Tibial artery (tissue), 4 donors: ENCODE results near the gene FUT1.

Experiments used
- DNase-seq, 2 donors: peaks; one replicate each; pipeline ENCODE4 v3.0.0-alpha.2; 2019
- H3K27ac ChIP-seq, 2 donors: fragments of 200-600 bp; sonication (generic) in 1 of 2; 1 replicate in 1 of 2; 2 replicates in 1 of 2; pipeline ENCODE4 v1.5.1; 2018 to 2019; ENCODE audit warnings: mild to moderate bottlenecking in 1 of 2
- H3K27me3 ChIP-seq, 2 donors: fragments of 200-600 bp; sonication (generic) in 1 of 2; one replicate each; pipeline versions ENCODE4 v1.5.1 to v1.6.0; 2016 to 2019
- H3K36me3 ChIP-seq, 3 donors: fragments of 200-600 bp; sonication (generic) in 2 of 3; one replicate each; pipeline ENCODE4 v1.5.1; 2016 to 2019; ENCODE audit warnings: mild to moderate bottlenecking in 2 of 3
- H3K4me1 ChIP-seq, 4 donors: fragments of 200-600 bp; sonication (generic) in 2 of 4; 1 replicate in 3 of 4; 2 replicates in 1 of 4; pipeline ENCODE4 v1.5.1; 2016 to 2019
- H3K4me3 ChIP-seq, 2 donors: fragments of 200-600 bp; sonication (generic) in 1 of 2; 1 replicate in 1 of 2; 2 replicates in 1 of 2; pipeline ENCODE4 v1.5.1; 2018 to 2019; ENCODE audit warnings: mild to moderate bottlenecking in 2 of 2
- H3K9me3 ChIP-seq, 3 donors: fragments of 200-600 bp; sonication (generic) in 1 of 3; one replicate each; pipeline ENCODE4 v1.5.1; 2016 to 2019
- intact Hi-C: fragments of 100-400 bp; cut with DNase I; formaldehyde crosslinking; loops from one replicate; pipeline ENCODE4 v1.15.0; 2023; ENCODE audit warnings: low total_unique reads
- TF ChIP-seq, protein P1 (sequence below), 2 experiments: fragments of 200-600 bp in 1 of 2; fragments of 450-650 bp in 1 of 2; IDR thresholded peaks; one replicate each; pipeline ENCODE4 v1.5.1; 2017 to 2019; ENCODE audit warnings: antibody characterized with exemption in 2 of 2, mild to moderate bottlenecking in 1 of 2, moderate library complexity in 1 of 2

Gene FUT1

DNA sequence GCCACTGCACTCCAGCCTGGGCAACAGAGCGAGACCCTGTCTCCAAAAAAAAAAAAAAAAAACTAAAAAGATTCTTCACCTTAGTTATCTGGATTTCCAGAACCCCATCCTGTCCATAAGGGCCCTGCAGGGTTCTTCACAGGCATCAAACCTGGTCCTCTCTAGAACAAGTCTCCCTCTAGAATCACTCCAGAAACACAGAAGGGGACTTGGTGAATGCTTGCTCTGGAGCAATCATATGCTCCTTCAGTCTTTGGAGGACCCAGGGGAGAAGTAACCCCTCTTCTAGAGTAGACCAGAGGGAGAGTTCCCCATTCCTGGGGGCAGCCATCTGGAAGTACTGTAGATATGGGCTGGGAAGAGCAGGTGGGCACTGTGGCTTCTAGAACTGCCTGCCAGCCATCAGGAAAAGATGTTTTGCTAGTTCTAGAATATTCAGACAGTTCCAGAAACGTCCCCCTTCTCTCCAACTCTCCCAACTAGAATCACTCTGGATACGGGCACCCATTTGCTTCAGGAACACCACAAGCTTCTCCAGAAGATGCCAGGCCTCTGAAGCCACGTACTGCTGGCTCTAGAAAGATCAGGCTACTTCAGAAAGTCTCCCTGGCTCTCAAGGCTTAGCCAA lies 2.8 kb downstream of the FUT1 start:
- peaks cover 0 to 11% (median 0%) of the 10 kb centered on the region in 3 donors for H3K36me3 ChIP-seq
- intact Hi-C loops, result no loop called here
- no peaks in the 10 kb centered on the region for H3K9me3 ChIP-seq
- peaks cover 0 to 16% (median 11%) of the 10 kb centered on the region in 4 donors for H3K4me1 ChIP-seq
- H3K27me3 ChIP-seq, result peaks cover 0 to 56% of the 10 kb centered on the region in 2 donors
- TF ChIP-seq, protein P1, sequence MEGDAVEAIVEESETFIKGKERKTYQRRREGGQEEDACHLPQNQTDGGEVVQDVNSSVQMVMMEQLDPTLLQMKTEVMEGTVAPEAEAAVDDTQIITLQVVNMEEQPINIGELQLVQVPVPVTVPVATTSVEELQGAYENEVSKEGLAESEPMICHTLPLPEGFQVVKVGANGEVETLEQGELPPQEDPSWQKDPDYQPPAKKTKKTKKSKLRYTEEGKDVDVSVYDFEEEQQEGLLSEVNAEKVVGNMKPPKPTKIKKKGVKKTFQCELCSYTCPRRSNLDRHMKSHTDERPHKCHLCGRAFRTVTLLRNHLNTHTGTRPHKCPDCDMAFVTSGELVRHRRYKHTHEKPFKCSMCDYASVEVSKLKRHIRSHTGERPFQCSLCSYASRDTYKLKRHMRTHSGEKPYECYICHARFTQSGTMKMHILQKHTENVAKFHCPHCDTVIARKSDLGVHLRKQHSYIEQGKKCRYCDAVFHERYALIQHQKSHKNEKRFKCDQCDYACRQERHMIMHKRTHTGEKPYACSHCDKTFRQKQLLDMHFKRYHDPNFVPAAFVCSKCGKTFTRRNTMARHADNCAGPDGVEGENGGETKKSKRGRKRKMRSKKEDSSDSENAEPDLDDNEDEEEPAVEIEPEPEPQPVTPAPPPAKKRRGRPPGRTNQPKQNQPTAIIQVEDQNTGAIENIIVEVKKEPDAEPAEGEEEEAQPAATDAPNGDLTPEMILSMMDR (IDR thresholded peaks at IDR 0.05), result no peak
- no peak overlapping the region for H3K27ac ChIP-seq
- no peak for DNase-seq
- H3K4me3 ChIP-seq, result no peak overlapping the region

- Histone ChIP-seq H3K4me1 (peaks cover 0 to 7% (median 0%) of the 10 kb centered on the region in 4 donors), H3K27ac (peak within 1 kb of the TSS; percentile 37 to 52), H3K4me3 (peak within 1 kb of the TSS; percentile 33 to 37), H3K36me3 (peaks cover 0 to 11% (median 0%) of the 10 kb centered on the region in 3 donors), H3K9me3 (no peaks in the 10 kb centered on the region), H3K27me3 (peaks cover 0 to 40% of the 10 kb centered on the region in 2 donors)
- intact Hi-C loops, result no loop called here
- TF ChIP-seq, protein P1 (IDR thresholded peaks at IDR 0.05), result no peak
- DNase-seq, result peak; percentile 68 to 77
Observed at GRCh38 chr19:48746738-48747575, 5.5 kb downstream of the FUT1 start, which contains the start of gene IZUMO1. TSS of gene IZUMO1 (minus strand) at chr19:48746909. CDS start at chr19:48745859, 1,050 bp downstream.

- Histone ChIP-seq H3K4me1 (peaks cover 0 to 7% (median 0%) of the 10 kb centered on the region in 4 donors), H3K27ac (no peak overlapping the region), H3K4me3 (no peak overlapping the region), H3K36me3 (peaks cover 0 to 11% (median 0%) of the 10 kb centered on the region in 3 donors), H3K9me3 (no peaks in the 10 kb centered on the region), H3K27me3 (peaks cover 0 to 32% of the 10 kb centered on the region in 2 donors)
- no peak for DNase-seq
- TF ChIP-seq, protein P1 (IDR thresholded peaks at IDR 0.05), result no peak
- intact Hi-C loops, result no loop called here
Observed at GRCh38 chr19:48746110-48746509, 6.3 kb downstream of the FUT1 start.

DNA sequence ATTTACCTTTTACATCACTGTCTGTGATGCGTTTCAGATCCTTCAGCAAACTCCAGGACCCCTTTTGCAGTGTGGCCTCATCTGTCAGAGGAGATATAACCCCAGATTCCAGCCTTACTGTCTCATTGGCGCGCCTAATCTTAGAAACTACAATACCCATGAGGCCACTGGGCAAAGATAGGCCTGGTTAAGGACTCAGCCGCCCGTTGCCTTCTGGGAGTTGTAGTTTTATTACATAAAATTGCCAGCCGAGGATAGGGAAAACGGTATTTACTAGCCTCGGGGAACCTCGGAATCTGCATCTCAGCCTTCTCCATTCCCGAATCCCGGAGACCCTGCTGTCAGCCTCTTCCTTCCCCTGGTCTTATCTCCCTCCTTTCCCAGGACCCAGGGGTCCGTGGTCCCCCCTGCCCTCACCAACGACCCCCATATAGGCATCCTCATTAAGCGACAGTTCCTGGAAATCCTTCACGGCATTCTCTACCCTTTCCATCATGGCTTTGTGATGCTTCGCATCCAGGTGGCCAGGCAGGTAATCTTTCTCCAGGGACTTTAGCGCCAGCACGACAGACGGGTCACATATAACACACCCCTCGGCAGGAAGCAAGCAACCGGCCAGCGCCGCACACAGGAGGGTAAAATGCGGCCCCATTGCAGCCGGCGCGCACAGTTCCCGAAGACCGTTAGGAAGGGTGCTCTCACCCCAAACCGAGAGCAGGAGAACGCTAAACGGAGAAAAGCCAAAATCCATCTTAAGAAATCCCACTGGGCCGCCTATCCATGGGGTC lies 7.0 kb downstream of the FUT1 start:
- DNase-seq, result peak in 1 of 2 donors; percentile 63
- TF ChIP-seq, protein P1 (IDR thresholded peaks at IDR 0.05), result no peak
- Histone ChIP-seq H3K27ac (no peak overlapping the region), H3K4me3 (no peak overlapping the region), H3K36me3 (peaks cover 0 to 8% (median 0%) of the 10 kb centered on the region in 3 donors), H3K9me3 (no peaks in the 10 kb centered on the region), H3K27me3 (peaks cover 0 to 25% of the 10 kb centered on the region in 2 donors), H3K4me1 (peaks cover 0 to 7% (median under 1%) of the 10 kb centered on the region in 4 donors)
- intact Hi-C loops, result no loop called here

DNA sequence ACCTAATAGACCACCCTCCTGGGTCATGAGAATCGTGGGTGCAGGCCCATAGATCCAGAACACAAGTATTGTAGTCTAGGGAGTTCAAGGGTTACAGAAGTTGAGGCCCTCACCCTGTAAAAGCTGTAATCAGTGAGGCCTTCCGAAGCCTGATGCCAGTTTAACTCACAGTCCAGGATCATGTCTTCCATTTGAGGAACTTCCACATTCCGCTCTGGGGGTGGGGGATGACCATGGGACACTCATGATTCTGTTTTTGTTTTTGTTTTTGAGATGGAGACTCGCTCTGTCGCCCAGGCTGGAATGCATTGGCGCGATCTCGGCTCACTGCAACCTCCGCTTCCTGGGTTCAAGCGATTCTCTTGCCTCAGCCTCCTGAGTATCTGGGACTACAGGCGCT lies 10.3 kb downstream of the FUT1 start:
- H3K36me3 ChIP-seq, result no peaks in the 10 kb centered on the region
- no peak overlapping the region for H3K27ac ChIP-seq
- TF ChIP-seq, protein P1 (IDR thresholded peaks at IDR 0.05), result no peak
- intact Hi-C loops, result loop anchor here (5.0 kb wide), 1 partner anchor 65 kb away; no protein-coding TSS in a partner anchor
- no peaks in the 10 kb centered on the region for H3K9me3 ChIP-seq
- H3K27me3 ChIP-seq, result peaks cover 0 to 12% of the 10 kb centered on the region in 2 donors
- H3K4me1 ChIP-seq, result peaks cover 0 to 25% (median 16%) of the 10 kb centered on the region in 4 donors
- DNase-seq, result no peak
- no peak overlapping the region for H3K4me3 ChIP-seq
